Activated naive CD8-positive, alpha-beta T cell treated with anti-CD3 and anti-CD28 coated beads, Interleukin-2, amount 50 U/mL, for 24 hours (primary cell): ENCODE results near the gene TNFSF4.
"Not testable (repeated sequence)": the region's sequence is repeated elsewhere in the genome, so short reads cannot be mapped to it uniquely, and the experiment has no call there.

ENCODE experiments used
- ATAC-seq: fragments of 150-1000 bp; cut with Tn5 transposase; one replicate; pipeline ENCODE4 v1.10.0; 2021
- DNase-seq: peaks from one replicate; pipeline ENCODE4 v3.0.0; 2021
- H3K27ac Mint-ChIP-seq: one replicate; pipeline ENCODE4 v1.8.0; 2021; ENCODE audit warnings: mild to moderate bottlenecking, mixed read lengths
- H3K27me3 Mint-ChIP-seq: one replicate; pipeline ENCODE4 v1.8.0; 2021; ENCODE audit warnings: mixed read lengths
- H3K36me3 Mint-ChIP-seq: one replicate; pipeline ENCODE4 v1.8.0; 2021; ENCODE audit warnings: low read depth, mixed read lengths
- H3K4me1 Mint-ChIP-seq: one replicate; pipeline ENCODE4 v1.8.0; 2021; ENCODE audit warnings: mixed read lengths
- H3K4me3 Mint-ChIP-seq: one replicate; pipeline ENCODE4 v1.8.0; 2021; ENCODE audit warnings: mild to moderate bottlenecking, moderate library complexity, mixed read lengths
- H3K9me3 Mint-ChIP-seq: one replicate; pipeline ENCODE4 v1.8.0; 2021; ENCODE audit warnings: mixed read lengths

TNFSF4 gene, protein sequence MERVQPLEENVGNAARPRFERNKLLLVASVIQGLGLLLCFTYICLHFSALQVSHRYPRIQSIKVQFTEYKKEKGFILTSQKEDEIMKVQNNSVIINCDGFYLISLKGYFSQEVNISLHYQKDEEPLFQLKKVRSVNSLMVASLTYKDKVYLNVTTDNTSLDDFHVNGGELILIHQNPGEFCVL

GRCh38 chr1:173206816-173207568, at the start of gene TNFSF4:
Gene TNFSF4, minus strand, starts transcription at chr1:173207331. Its CDS starts 155 bp downstream, at chr1:173207176.
- Mint-ChIP-seq H3K36me3 (no peaks in the 10 kb centered on the region), H3K27ac (peak within 1 kb of the TSS; percentile 68), H3K4me1 (peaks cover 79% of the 10 kb centered on the region), H3K27me3 (peaks cover 10% of the 10 kb centered on the region), H3K9me3 (no peaks in the 10 kb centered on the region), H3K4me3 (peak within 1 kb of the TSS; percentile 77)
- peak; percentile 31 for DNase-seq
- ATAC-seq: peak; percentile 66

- no peak for ATAC-seq
Observed at GRCh38 chr1:173255214-173255813, 48.2 kb upstream of the TNFSF4 start.

DNA sequence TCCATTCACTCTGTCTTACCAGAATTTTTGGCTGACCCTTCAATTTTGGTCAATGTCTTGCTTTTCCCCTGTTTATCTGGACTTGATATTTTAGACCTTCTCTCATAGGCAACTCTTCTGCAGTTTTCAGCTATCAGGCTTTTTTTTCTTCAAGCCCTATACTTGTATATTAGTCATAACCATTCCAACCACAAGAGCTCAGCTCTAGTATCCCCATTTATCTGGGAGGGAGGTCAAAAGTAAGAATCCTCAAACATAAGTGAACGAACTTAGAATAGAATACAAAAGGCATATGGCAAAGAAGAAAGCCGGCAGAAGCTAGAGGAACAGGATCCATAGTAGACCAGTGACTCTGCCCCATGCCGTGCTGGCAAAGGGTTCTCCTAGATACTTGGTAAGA, 45.9 kb upstream of the TNFSF4 start:
- no peaks in the 10 kb centered on the region for H3K9me3 Mint-ChIP-seq
- DNase-seq (no peak), ATAC-seq (no peak)
- H3K4me1 Mint-ChIP-seq: peaks cover 2% of the 10 kb centered on the region
- H3K27me3 Mint-ChIP-seq: no peaks in the 10 kb centered on the region
- H3K27ac Mint-ChIP-seq: no peak overlapping the region
- no peak overlapping the region for H3K4me3 Mint-ChIP-seq
- no peaks in the 10 kb centered on the region for H3K36me3 Mint-ChIP-seq

More at GRCh38 chr1:173255214-173255813, 48.2 kb upstream of the TNFSF4 start:
- H3K36me3 Mint-ChIP-seq: peaks cover 7% of the 10 kb centered on the region
- no peak overlapping the region for H3K4me3 Mint-ChIP-seq
- H3K27me3 Mint-ChIP-seq: no peaks in the 10 kb centered on the region
- H3K4me1 Mint-ChIP-seq: no peaks in the 10 kb centered on the region
- no peak overlapping the region for H3K27ac Mint-ChIP-seq
- peaks cover 13% of the 10 kb centered on the region for H3K9me3 Mint-ChIP-seq
- DNase-seq: no peak

GRCh38 chr1:173249349-173249748, 42.2 kb upstream of the TNFSF4 start:
- DNase-seq (no peak), ATAC-seq (no peak)
- H3K36me3 Mint-ChIP-seq: no peaks in the 10 kb centered on the region
- no peak overlapping the region for H3K4me3 Mint-ChIP-seq
- H3K9me3 Mint-ChIP-seq: no peaks in the 10 kb centered on the region
- H3K27ac Mint-ChIP-seq: no peak overlapping the region
- peaks cover 2% of the 10 kb centered on the region for H3K4me1 Mint-ChIP-seq
- H3K27me3 Mint-ChIP-seq: no peaks in the 10 kb centered on the region

DNA sequence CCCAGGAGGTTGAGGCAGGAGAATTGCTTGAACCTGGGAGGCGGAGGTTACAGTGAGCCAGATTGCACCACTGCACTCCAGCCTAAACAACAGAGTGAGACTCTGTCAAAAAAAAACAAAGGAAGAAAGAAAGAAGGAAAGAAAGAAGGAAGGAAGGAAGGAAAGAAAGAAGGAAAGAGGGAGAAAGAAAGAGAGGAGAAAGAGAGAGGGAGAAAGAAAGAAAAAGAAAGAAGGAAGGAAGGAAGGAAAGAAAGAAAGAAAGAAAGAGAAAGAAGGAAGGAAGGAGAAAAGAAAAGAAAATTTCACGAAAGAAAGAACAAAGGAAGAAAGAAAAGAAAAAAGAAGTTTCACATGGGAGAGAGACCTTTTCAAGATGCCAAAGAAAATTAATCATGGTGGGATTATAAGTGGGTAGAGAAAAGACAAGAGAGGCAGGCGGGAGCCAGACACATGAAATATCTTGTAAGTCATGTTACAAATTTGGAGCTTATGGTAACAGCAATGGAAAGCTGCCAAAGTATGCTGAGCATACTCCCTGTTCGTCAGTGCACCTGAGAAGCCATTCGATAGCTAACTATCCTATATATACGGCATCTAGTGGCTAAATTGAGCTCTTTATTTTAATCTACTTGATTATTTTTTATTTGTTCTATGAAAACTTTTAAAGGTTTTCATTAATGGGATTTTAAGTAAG, 41.3 kb upstream of the TNFSF4 start:
- ATAC-seq: no peak
- DNase-seq: no peak
- Mint-ChIP-seq H3K27me3 (no peaks in the 10 kb centered on the region), H3K27ac (no peak overlapping the region), H3K4me1 (peaks cover 2% of the 10 kb centered on the region), H3K4me3 (no peak overlapping the region), H3K9me3 (peaks cover 7% of the 10 kb centered on the region), H3K36me3 (peaks cover 4% of the 10 kb centered on the region)

GRCh38 chr1:173245892-173246291, 38.8 kb upstream of the TNFSF4 start:
- peaks cover 7% of the 10 kb centered on the region for H3K36me3 Mint-ChIP-seq
- H3K27me3 Mint-ChIP-seq: no peaks in the 10 kb centered on the region

GRCh38 chr1:173243300-173243699, 36.2 kb upstream of the TNFSF4 start:
- Mint-ChIP-seq H3K4me1 (no peaks in the 10 kb centered on the region), H3K4me3 (no peak overlapping the region), H3K36me3 (peaks cover 13% of the 10 kb centered on the region), H3K9me3 (peaks cover 26% of the 10 kb centered on the region), H3K27ac (no peak overlapping the region), H3K27me3 (no peaks in the 10 kb centered on the region)
- DNase-seq (no peak), ATAC-seq (no peak)

More at GRCh38 chr1:173245892-173246291, 38.8 kb upstream of the TNFSF4 start:
- DNase-seq (no peak), ATAC-seq (no peak)
- H3K4me1 Mint-ChIP-seq: peaks cover 2% of the 10 kb centered on the region
- no peak overlapping the region for H3K27ac Mint-ChIP-seq
- no peak overlapping the region for H3K4me3 Mint-ChIP-seq
- peaks cover 23% of the 10 kb centered on the region for H3K9me3 Mint-ChIP-seq

GRCh38 chr1:173241528-173242347, 34.6 kb upstream of the TNFSF4 start:
- peaks cover 26% of the 10 kb centered on the region for H3K9me3 Mint-ChIP-seq
- no peak for ATAC-seq
- H3K4me1 Mint-ChIP-seq: no peaks in the 10 kb centered on the region
- H3K27ac Mint-ChIP-seq: no peak overlapping the region
- no peaks in the 10 kb centered on the region for H3K27me3 Mint-ChIP-seq
- peaks cover 13% of the 10 kb centered on the region for H3K36me3 Mint-ChIP-seq
- no peak overlapping the region for H3K4me3 Mint-ChIP-seq
- DNase-seq: no peak

DNA sequence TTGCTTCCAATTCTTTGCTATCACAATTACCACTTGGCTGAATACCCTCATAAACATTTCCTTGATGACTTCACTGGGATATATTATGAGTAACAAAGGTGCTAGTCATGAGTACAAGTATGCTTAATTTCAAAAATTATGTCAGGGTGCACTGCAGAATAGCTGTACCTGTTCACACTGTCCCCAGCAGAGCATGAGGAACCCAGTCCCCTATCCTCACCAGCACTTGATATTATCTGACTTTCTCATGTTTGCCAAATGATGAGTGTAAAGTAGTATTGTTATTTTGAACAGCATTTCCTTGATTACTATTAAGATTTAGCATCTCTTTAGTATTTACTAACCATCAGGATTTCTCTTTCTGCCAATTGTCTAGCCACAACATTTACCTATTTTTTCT, 33.5 kb upstream of the TNFSF4 start:
- Mint-ChIP-seq H3K27ac (no peak overlapping the region), H3K36me3 (peaks cover 16% of the 10 kb centered on the region)

GRCh38 chr1:173239058-173239457, 31.9 kb upstream of the TNFSF4 start:
- no peak for ATAC-seq
- no peak for DNase-seq
- H3K27ac Mint-ChIP-seq: no peak overlapping the region
- H3K27me3 Mint-ChIP-seq: no peaks in the 10 kb centered on the region
- H3K4me1 Mint-ChIP-seq: no peaks in the 10 kb centered on the region
- peaks cover 26% of the 10 kb centered on the region for H3K9me3 Mint-ChIP-seq
- no peak overlapping the region for H3K4me3 Mint-ChIP-seq
- H3K36me3 Mint-ChIP-seq: peaks cover 16% of the 10 kb centered on the region

More for the DNA sequence above, 33.5 kb upstream of the TNFSF4 start:
- Mint-ChIP-seq H3K4me3 (no peak overlapping the region), H3K27me3 (no peaks in the 10 kb centered on the region), H3K9me3 (peaks cover 26% of the 10 kb centered on the region), H3K4me1 (no peaks in the 10 kb centered on the region)
- DNase-seq: no peak
- no peak for ATAC-seq

GRCh38 chr1:173234899-173235298, 27.8 kb upstream of the TNFSF4 start:
- Mint-ChIP-seq H3K27me3 (no peaks in the 10 kb centered on the region), H3K4me3 (no peak overlapping the region), H3K27ac (no peak overlapping the region), H3K4me1 (no peaks in the 10 kb centered on the region), H3K36me3 (peaks cover 13% of the 10 kb centered on the region), H3K9me3 (no peaks in the 10 kb centered on the region)
- ATAC-seq (no peak), DNase-seq (no peak)

DNA sequence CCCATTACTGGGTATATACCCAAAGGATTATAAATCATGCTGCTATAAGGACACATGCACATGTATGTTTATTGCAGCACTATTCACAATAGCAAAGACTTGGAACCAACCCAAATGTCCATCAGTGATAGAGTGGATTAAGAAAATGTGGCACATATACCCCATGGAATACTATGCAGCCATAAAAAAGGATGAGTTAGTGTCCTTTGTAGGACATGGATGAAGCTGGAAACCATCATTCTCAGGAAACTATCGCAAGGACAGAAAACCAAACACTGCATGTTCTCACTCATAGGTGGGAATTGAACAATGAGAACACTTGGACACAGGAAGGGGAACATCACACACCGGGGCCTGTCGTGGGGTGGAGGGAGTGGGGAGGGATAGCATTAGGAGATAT, 27.3 kb upstream of the TNFSF4 start:
- not testable (repeated sequence) for ATAC-seq, H3K27ac Mint-ChIP-seq, H3K4me1 Mint-ChIP-seq, DNase-seq, H3K27me3 Mint-ChIP-seq, H3K4me3 Mint-ChIP-seq, H3K9me3 Mint-ChIP-seq
- H3K36me3 Mint-ChIP-seq: peaks cover 13% of the 10 kb centered on the region

DNA sequence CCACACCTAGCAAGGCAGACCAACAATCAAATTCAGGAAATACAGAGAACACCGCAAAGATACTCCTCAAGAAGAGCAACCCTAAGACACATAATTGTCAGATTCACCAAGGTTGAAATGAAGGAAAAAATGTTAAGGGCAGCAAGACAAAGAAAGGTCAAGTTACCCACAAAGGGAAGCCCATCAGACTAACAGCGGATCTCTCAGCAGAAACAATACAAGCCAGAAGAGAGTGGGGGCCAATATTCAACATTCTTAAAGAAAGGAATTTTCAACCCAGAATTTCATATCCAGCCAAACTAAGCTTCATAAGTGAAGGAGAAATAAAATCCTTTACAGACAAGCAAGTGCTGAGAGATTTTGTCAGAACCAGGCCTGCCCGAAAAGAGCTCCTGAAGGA, 21.9 kb upstream of the TNFSF4 start:
- not testable (repeated sequence) for H3K36me3 Mint-ChIP-seq, ATAC-seq, H3K27me3 Mint-ChIP-seq, DNase-seq, H3K9me3 Mint-ChIP-seq, H3K4me3 Mint-ChIP-seq, H3K27ac Mint-ChIP-seq
- H3K4me1 Mint-ChIP-seq: peaks cover 16% of the 10 kb centered on the region

DNA sequence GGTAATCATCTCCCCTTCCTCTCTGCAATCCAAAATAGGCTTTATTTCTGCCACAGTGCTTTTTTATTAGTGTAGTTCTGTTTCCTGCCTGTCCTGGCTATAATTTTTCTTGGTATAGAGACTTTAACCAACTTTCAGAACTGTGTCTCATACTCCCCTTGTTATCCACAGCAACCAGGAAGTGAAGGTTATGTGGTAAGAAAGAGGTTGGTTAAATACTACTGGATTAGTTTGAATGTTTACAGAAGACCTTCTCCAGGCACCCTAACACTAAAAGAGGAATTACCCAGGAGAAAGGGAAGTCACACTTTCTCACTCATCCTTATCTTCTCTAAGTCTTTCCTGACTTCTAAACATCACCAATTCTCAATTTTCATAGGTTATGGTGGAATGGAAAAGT, 17.8 kb upstream of the TNFSF4 start:
- ATAC-seq: no peak
- peaks cover 36% of the 10 kb centered on the region for H3K4me1 Mint-ChIP-seq
- DNase-seq: no peak
- no peaks in the 10 kb centered on the region for H3K27me3 Mint-ChIP-seq
- H3K36me3 Mint-ChIP-seq: peaks cover 4% of the 10 kb centered on the region
- H3K27ac Mint-ChIP-seq: no peak overlapping the region
- no peak overlapping the region for H3K4me3 Mint-ChIP-seq
- H3K9me3 Mint-ChIP-seq: peaks cover 9% of the 10 kb centered on the region
